Loucy (cell line): ENCODE measurements around the gene ARX.

Source experiments
- H2AFZ ChIP-seq: fragments of 200-600 bp; sonication (generic); 2 replicates; pipeline ENCODE4 v1.6.0; 2016; ENCODE audit warnings: antibody characterized with exemption, mild to moderate bottlenecking, low read length, moderate library complexity
- H3F3A ChIP-seq: fragments of 200-600 bp; 2 replicates; pipeline ENCODE4 v1.6.0; 2016; ENCODE audit warnings: antibody characterized with exemption, low read depth, mild to moderate bottlenecking
- H3K27me3 ChIP-seq: fragments of 200-600 bp; sonication (generic); 2 replicates; pipeline ENCODE4 v1.6.1; 2014; ENCODE audit warnings: low read length, mild to moderate bottlenecking; ENCODE audit not compliant: insufficient read depth, poor library complexity, severe bottlenecking
- H3K36me3 ChIP-seq: fragments of 200-600 bp; sonication (generic); 2 replicates; pipeline ENCODE4 v1.6.1; 2016; ENCODE audit warnings: low read length; ENCODE audit not compliant: insufficient read depth
- H3K4me1 ChIP-seq: fragments of 200-600 bp; sonication (generic); 2 replicates; pipeline ENCODE4 v1.5.1; 2014; ENCODE audit warnings: low read length, mild to moderate bottlenecking; ENCODE audit not compliant: insufficient read depth, poor library complexity, severe bottlenecking
- H3K4me2 ChIP-seq: fragments of 200-600 bp; sonication (generic); 2 replicates; pipeline ENCODE4 v1.6.0; 2014; ENCODE audit warnings: antibody characterized with exemption, low read length, low read depth, mild to moderate bottlenecking; ENCODE audit not compliant: poor library complexity, severe bottlenecking
- H3K4me3 ChIP-seq: fragments of 200-600 bp; sonication (generic); 2 replicates; pipeline ENCODE4 v1.5.1; 2014; ENCODE audit warnings: low read length, mild to moderate bottlenecking, mixed read lengths; ENCODE audit not compliant: poor library complexity, severe bottlenecking
- H3K79me2 ChIP-seq: fragments of 200-600 bp; sonication (generic); 2 replicates; pipeline ENCODE4 v1.6.1; 2014; ENCODE audit warnings: low read length; ENCODE audit not compliant: insufficient read depth
- H3K9ac ChIP-seq: fragments of 200-600 bp; sonication (generic); 2 replicates; pipeline ENCODE4 v1.6.0; 2014; ENCODE audit warnings: mild to moderate bottlenecking, low read depth, low read length, moderate library complexity; ENCODE audit not compliant: poor library complexity, severe bottlenecking
- H3K9me2 ChIP-seq: fragments of 200-600 bp; sonication (generic); replicated peaks from 2 replicates; pipeline ENCODE4 v1.6.1; 2016; ENCODE audit warnings: low read depth, low read length, mixed read lengths
- H3K9me3 ChIP-seq: fragments of 200-600 bp; sonication (generic); 2 replicates; pipeline ENCODE4 v1.6.1; 2014; ENCODE audit warnings: mild to moderate bottlenecking, antibody characterized with exemption, low read length, low read depth; ENCODE audit not compliant: insufficient read depth
- H4K20me1 ChIP-seq: fragments of 200-600 bp; sonication (generic); 2 replicates; pipeline ENCODE4 v1.6.0; 2014; ENCODE audit warnings: antibody characterized with exemption, low read length, mild to moderate bottlenecking; ENCODE audit not compliant: insufficient read depth, poor library complexity, severe bottlenecking
- CTCF ChIP-seq: fragments of 200-600 bp; sonication (generic); conservative IDR thresholded peaks from 2 replicates; pipeline ENCODE4 v1.5.1; 2014; ENCODE audit warnings: mild to moderate bottlenecking, antibody characterized with exemption, low read length
- EZH2phosphoT487 ChIP-seq: fragments of 200-600 bp; IDR thresholded peaks from 2 replicates; pipeline ENCODE4 v1.6.1; 2018; ENCODE audit warnings: antibody characterized with exemption, mild to moderate bottlenecking, moderate library complexity, borderline replicate concordance

Gene ARX

GRCh38 chrX:25010784-25011588 is 4.8 kb downstream of the ARX start:
- no peaks in the 10 kb centered on the region for H4K20me1 ChIP-seq
- H3K79me2 ChIP-seq: no peaks in the 10 kb centered on the region
- no peak overlapping the region for H3K4me2 ChIP-seq
- H3K9me3 ChIP-seq: no peaks in the 10 kb centered on the region
- H3K4me3 ChIP-seq: no peak overlapping the region
- TF ChIP-seq EZH2phosphoT487 (no peak), CTCF (no peak)
- no peak overlapping the region for H3K9ac ChIP-seq
- H3K36me3 ChIP-seq: no peaks in the 10 kb centered on the region
- H3K9me2 ChIP-seq: no peaks in the 10 kb centered on the region
- no peaks in the 10 kb centered on the region for H3K27me3 ChIP-seq
- no peaks in the 10 kb centered on the region for H3K4me1 ChIP-seq
- H2AFZ ChIP-seq: no peak overlapping the region
- no peaks in the 10 kb centered on the region for H3F3A ChIP-seq

DNA sequence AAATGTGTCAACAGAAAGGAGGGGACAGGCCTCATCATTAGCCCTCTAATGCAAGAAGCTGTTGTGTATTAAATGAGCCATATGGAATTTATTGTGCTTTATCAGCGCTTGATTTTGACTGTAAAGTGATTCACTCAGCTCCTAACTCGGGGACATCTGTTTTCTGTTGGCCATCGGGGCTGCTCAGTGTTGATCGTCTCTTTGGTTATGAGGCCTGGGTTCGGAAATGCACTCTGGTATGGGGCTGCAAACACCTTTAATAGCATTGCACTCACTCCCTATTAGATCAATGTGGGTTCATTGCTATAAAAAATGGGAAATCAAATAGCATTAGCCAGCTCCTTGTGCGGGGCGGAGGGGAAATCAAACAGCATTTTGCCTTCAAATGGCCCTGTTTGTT is 6.4 kb downstream of the ARX start:
- Histone ChIP-seq H3K9ac (no peak overlapping the region), H3K27me3 (no peaks in the 10 kb centered on the region), H3K4me2 (no peak overlapping the region), H3K79me2 (no peaks in the 10 kb centered on the region), H4K20me1 (no peaks in the 10 kb centered on the region), H3K9me3 (no peaks in the 10 kb centered on the region), H2AFZ (no peak overlapping the region), H3K4me1 (no peaks in the 10 kb centered on the region), H3K36me3 (no peaks in the 10 kb centered on the region), H3F3A (no peaks in the 10 kb centered on the region), H3K4me3 (no peak overlapping the region), H3K9me2 (no peaks in the 10 kb centered on the region)
- TF ChIP-seq EZH2phosphoT487 (no peak), CTCF (no peak)

GRCh38 chrX:25007059-25008053 is 8.4 kb downstream of the ARX start:
- Histone ChIP-seq H3K4me3 (no peak overlapping the region), H3K4me1 (no peaks in the 10 kb centered on the region), H3K4me2 (no peak overlapping the region), H3F3A (no peaks in the 10 kb centered on the region), H3K9ac (no peak overlapping the region), H3K9me3 (no peaks in the 10 kb centered on the region), H3K36me3 (no peaks in the 10 kb centered on the region), H2AFZ (no peak overlapping the region), H4K20me1 (no peaks in the 10 kb centered on the region), H3K27me3 (no peaks in the 10 kb centered on the region), H3K79me2 (no peaks in the 10 kb centered on the region), H3K9me2 (no peaks in the 10 kb centered on the region)
- TF ChIP-seq EZH2phosphoT487 (no peak), CTCF (no peak)
